NT2/D1 (cell line): Measurements from ENCODE around the gene UGT1A6.
"Not testable (repeated sequence)": the region's sequence is repeated elsewhere in the genome, so short reads cannot be mapped to it uniquely, and the experiment has no call there.

Experiments
- DNase-seq: peaks from one replicate; pipeline ENCODE4 v3.0.0-alpha.2; 2011; ENCODE audit warnings: low read depth, low spot score
- H3K27me3 ChIP-seq: 2 replicates; pipeline ENCODE4 v1.6.0; 2011; ENCODE audit warnings: mild to moderate bottlenecking; ENCODE audit not compliant: insufficient read length, insufficient read depth
- H3K36me3 ChIP-seq: 2 replicates; pipeline ENCODE4 v1.6.1; 2011; ENCODE audit warnings: mild to moderate bottlenecking, low read length, mixed read lengths; ENCODE audit not compliant: insufficient read depth, insufficient read length
- H3K4me1 ChIP-seq: 2 replicates; pipeline ENCODE4 v1.5.1; 2011; ENCODE audit not compliant: insufficient read depth, insufficient read length
- H3K4me3 ChIP-seq: 2 replicates; pipeline ENCODE4 v1.5.1; 2011; ENCODE audit warnings: low read depth; ENCODE audit not compliant: insufficient read length
- H3K9ac ChIP-seq: 2 replicates; pipeline ENCODE4 v1.6.0; 2011; ENCODE audit warnings: low read depth; ENCODE audit not compliant: insufficient read length
- H3K9me3 ChIP-seq: 2 replicates; pipeline ENCODE4 v1.5.1; 2011; ENCODE audit warnings: mild to moderate bottlenecking, low read length; ENCODE audit not compliant: insufficient read depth
- SUZ12 ChIP-seq: IDR thresholded peaks from 2 replicates; pipeline ENCODE4 v1.6.1; 2011; ENCODE audit not compliant: insufficient read length, insufficient read depth; ENCODE audit errors: extremely low read depth
- YY1 ChIP-seq: IDR thresholded peaks from 2 replicates; pipeline ENCODE4 v1.6.1; 2011; ENCODE audit not compliant: insufficient read length, insufficient read depth
- ZNF274 ChIP-seq: IDR thresholded peaks from 2 replicates; pipeline ENCODE4 v1.6.1; 2011; ENCODE audit warnings: mild to moderate bottlenecking, low read depth, low read length

UGT1A6 gene

GRCh38 chr2:233740870-233741269, 48.2 kb downstream of the UGT1A6 start:
- Histone ChIP-seq H3K4me3 (no peak overlapping the region), H3K9me3 (peaks cover 12% of the 10 kb centered on the region; the same call in 1 of the 2 replicates), H3K4me1 (no peaks in the 10 kb centered on the region), H3K36me3 (no peaks in the 10 kb centered on the region), H3K9ac (no peak overlapping the region), H3K27me3 (no peaks in the 10 kb centered on the region)
- TF ChIP-seq ZNF274, result no peak
- TF ChIP-seq YY1, result no peak
- no peak for TF ChIP-seq SUZ12
- DNase-seq, result no peak

GRCh38 chr2:233743464-233744259, 51.0 kb downstream of the UGT1A6 start:
- no peak overlapping the region for H3K9ac ChIP-seq
- H3K4me1 ChIP-seq, result no peaks in the 10 kb centered on the region
- no peak for DNase-seq
- peaks cover 7% of the 10 kb centered on the region; the same call in 1 of the 2 replicates for H3K9me3 ChIP-seq
- no peak overlapping the region for H3K4me3 ChIP-seq
- no peak for TF ChIP-seq YY1
- TF ChIP-seq ZNF274, result no peak
- no peak for TF ChIP-seq SUZ12
- no peaks in the 10 kb centered on the region for H3K27me3 ChIP-seq
- no peaks in the 10 kb centered on the region for H3K36me3 ChIP-seq

- H3K9me3 ChIP-seq, result no peaks in the 10 kb centered on the region; the same call in 1 of the 2 replicates
Observed at GRCh38 chr2:233745073-233745755, 52.5 kb downstream of the UGT1A6 start.

GRCh38 chr2:233745838-233746237, 53.1 kb downstream of the UGT1A6 start:
- H3K36me3 ChIP-seq, H3K27me3 ChIP-seq, H3K4me1 ChIP-seq: not testable (repeated sequence)

More at GRCh38 chr2:233745073-233745755, 52.5 kb downstream of the UGT1A6 start:
- Histone ChIP-seq H3K4me1 (no peaks in the 10 kb centered on the region), H3K9ac (no peak overlapping the region), H3K4me3 (no peak overlapping the region), H3K27me3 (no peaks in the 10 kb centered on the region), H3K36me3 (no peaks in the 10 kb centered on the region)
- DNase-seq, result no peak
- no peak for TF ChIP-seq YY1
- no peak for TF ChIP-seq SUZ12
- TF ChIP-seq ZNF274, result no peak

GRCh38 chr2:233746475-233747282, 54.0 kb downstream of the UGT1A6 start:
- TF ChIP-seq SUZ12 (no peak), ZNF274 (no peak), YY1 (no peak)
- no peak for DNase-seq
- Histone ChIP-seq H3K27me3 (no peaks in the 10 kb centered on the region), H3K4me3 (no peak overlapping the region), H3K9me3 (peaks cover 13% of the 10 kb centered on the region; the same call in 1 of the 2 replicates), H3K4me1 (no peaks in the 10 kb centered on the region), H3K36me3 (no peaks in the 10 kb centered on the region), H3K9ac (no peak overlapping the region)

More at GRCh38 chr2:233745838-233746237, 53.1 kb downstream of the UGT1A6 start:
- not testable (repeated sequence) for H3K4me3 ChIP-seq, H3K9me3 ChIP-seq, H3K9ac ChIP-seq, DNase-seq

GRCh38 chr2:233747283-233747544, 54.5 kb downstream of the UGT1A6 start:
- H3K4me1 ChIP-seq, result no peaks in the 10 kb centered on the region
- DNase-seq, result no peak
- no peak overlapping the region for H3K4me3 ChIP-seq
- no peak overlapping the region for H3K9ac ChIP-seq
- no peaks in the 10 kb centered on the region for H3K27me3 ChIP-seq
- peaks cover 14% of the 10 kb centered on the region; the same call in 1 of the 2 replicates for H3K9me3 ChIP-seq
- TF ChIP-seq ZNF274, result no peak
- TF ChIP-seq SUZ12, result no peak
- TF ChIP-seq YY1, result no peak
- H3K36me3 ChIP-seq, result no peaks in the 10 kb centered on the region

- not testable (repeated sequence) for H3K4me3 ChIP-seq, H3K9ac ChIP-seq, H3K4me1 ChIP-seq, H3K36me3 ChIP-seq, DNase-seq, H3K27me3 ChIP-seq
- H3K9me3 ChIP-seq, result peaks cover 17% of the 10 kb centered on the region; the same call in 1 of the 2 replicates
Observed at GRCh38 chr2:233750689-233751088, 58.0 kb downstream of the UGT1A6 start.

- H3K9ac ChIP-seq, H3K4me3 ChIP-seq, H3K36me3 ChIP-seq, DNase-seq, H3K27me3 ChIP-seq, H3K4me1 ChIP-seq: not testable (repeated sequence)
- peaks cover 17% of the 10 kb centered on the region; the same call in 1 of the 2 replicates for H3K9me3 ChIP-seq
Observed at GRCh38 chr2:233751212-233752009, 58.7 kb downstream of the UGT1A6 start.
